Measurements from ENCODE around the gene FIG4.
"Not testable (repeated sequence)": the region's sequence is repeated elsewhere in the genome, so short reads cannot be mapped to it uniquely, and the experiment has no call there.

Gene FIG4

DNA sequence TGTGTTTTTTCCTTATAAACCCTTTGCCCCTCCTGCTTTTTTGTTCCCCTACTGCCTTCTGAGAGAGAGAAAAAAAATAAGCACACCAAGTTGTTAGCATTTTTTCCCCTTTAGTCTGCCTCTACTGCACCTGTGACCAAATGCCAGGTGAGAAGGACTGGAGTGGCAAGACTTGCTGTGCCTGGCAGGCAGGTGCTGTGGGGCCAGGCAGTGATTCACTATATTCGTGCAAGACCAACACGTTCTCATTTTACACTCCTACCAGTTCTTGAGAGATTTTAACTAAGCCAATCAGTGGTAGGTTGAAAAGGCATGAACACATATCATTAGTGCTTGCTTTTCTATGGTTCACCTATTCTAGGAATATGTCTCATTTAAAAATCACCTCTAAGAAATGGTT is 109.7 kb downstream of the FIG4 start:
- no peak for DNase-seq

DNA sequence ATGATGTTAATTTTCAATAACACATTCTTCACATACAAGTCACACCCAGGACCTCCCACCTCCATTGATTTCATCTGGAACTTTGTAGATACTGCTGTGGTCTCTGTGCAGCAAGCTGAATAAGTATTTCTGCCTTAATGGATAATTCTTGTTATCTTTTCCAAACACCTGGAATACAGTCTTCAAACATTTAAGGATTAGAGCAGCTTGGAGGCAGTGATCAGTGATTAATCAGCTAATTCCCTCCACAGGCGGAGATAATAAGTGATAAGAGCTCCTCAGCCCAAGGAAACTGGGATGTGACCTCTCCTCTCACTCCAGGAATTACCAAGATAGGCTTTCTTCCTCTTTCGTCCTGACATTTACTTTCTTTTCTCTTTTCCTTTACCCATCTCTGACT is 110.7 kb downstream of the FIG4 start:
- DNase-seq, result no peak

DNA sequence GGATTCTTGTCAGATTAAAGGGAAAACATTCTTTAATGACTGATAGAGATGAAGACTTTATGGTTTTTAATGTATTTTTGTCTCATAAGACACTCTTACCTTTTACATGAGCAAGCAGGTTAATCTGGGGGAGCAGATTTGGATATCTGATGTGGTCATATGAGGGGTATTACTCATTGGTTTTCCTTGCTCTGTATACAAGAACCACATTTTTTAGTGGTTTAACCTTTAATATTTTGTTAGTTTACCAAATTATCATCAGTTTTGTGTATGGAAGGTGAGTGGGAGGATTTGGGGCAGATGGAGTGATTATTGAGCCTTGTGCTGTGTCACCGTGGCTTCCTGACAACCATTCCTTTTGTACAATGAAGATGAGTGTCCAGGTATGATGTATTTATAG is 112.9 kb downstream of the FIG4 start:
- DNase-seq, result no peak

DNA sequence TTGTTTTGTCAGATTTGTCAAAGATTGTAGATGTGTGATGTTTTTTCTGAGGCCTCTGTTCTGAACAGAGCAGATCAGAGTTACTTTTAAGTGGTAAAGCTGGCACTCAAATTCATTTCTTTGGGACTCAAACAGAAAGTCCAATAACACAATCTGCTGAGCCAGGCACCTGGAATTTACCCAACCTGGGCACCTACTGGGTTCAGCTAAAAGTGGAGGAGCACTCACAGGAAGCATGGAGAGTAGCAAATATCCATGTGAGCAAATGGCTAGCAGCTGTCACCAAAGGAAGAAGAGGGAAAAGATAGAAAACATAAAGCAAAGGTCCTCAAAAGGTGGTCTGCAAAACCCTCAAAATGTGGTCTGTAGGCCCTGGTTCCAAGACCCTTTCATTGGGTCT is 116.8 kb downstream of the FIG4 start:
- no peak for DNase-seq

DNA sequence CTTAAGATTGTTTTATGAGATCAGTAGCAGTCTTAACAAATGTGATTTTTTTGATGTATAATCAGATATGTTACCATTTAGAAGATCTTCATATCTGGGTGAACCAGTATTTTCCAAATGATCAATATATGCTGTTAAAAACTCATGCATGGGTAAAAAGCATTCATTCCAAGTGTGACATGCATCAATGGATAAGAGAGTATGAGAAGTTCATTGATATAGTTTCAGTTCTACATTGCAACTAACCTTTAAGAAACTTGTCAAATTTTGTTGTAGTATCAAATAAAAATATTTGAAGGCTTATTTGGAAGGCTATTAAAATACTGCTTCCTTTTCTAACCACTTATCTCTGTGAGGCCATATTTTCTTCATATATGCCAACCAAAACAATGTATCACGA is 117.7 kb downstream of the FIG4 start:
- DNase-seq, result no peak

DNA sequence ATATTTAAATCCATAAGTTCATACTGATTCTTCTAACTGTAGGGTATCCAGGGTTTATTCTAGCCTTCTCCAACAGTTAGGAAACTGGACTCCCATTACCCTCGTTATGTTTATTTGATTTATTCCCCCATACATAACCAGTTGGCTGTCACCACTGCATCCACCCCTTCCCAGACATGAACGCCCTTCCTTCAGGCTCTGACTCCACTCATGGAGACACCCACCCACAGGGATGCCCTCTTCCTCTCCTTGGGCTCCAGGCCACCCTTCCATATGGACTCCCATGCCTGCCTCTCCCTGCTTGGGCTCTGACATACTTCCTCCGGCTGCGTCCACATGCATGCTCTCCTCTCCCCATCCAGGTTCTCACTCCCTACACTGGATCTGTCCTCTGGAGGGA is 124.0 kb downstream of the FIG4 start:
- DNase-seq, result no peak

DNA sequence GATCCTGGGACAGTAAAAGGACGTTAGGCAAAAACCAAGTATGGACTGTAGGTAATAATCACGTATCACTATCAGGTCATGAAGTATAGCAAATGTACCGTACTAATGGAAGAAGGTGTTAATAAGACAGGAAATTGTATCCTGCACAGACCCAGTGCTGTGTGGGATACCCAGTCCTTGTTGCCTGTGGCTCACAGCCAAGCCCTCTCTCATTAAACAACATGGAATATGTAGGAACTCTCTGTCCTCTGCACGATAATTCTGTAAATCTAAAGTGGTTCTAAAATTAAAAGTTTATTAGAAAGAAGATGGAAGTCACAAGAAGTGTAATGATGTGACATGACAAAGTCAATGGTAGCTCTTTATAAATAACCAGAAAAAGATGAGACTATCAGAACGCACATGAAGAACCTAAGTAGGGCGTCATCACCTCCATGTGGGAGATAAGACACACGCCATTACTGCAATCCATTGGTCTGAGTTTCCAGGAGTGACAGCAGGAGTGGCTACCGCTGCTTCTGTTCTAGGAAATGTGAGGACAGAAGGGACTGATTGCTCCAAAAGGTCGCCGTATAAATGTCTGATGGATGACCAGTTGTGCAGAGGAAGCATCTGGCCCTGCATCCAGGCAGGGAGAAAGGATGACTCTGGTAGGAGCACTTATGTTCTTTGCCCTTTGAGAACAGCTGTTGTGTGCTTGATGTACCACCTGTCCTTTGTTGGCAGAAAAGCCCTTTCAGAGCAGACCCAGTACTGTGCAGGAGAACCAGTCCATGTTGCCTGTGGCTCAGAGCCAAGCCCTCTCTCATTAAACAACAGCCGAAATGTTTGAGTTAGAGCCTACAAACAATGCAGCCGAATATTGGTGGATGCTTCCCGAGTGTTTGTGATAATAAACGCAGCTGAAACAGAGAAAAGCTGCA is 125.6 kb downstream of the FIG4 start:
- no peak for DNase-seq

DNA sequence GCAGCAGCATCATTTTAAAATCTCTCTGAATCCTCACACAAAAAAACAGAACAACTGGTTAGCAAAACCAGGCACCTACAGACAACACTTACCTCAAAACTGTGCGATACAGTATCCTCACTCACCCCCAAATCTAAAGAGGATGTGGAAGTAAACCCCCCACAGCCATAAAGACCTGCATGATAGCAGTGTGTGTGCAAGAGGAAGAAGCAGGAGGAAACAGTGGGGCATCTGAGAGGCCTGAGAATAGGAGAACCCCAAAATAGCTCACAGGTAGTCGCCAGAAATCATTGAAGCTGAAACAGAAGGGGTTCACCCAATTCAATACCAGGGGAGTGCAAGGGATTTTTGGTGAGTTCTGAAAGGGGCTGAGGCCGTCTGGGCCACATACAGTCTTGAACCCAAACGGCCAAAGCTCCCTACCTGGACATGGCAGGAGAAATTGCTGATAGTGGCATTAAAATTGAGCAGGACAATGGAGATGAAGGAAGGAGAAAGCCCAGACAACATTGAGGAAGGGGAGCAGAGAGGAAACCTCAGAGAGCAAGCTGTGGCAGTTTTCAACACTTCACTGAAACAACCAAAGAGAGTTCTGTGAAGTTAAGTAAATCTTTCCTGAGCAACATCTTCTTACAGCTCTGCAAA is 129.7 kb downstream of the FIG4 start:
- DNase-seq, result no peak

DNA sequence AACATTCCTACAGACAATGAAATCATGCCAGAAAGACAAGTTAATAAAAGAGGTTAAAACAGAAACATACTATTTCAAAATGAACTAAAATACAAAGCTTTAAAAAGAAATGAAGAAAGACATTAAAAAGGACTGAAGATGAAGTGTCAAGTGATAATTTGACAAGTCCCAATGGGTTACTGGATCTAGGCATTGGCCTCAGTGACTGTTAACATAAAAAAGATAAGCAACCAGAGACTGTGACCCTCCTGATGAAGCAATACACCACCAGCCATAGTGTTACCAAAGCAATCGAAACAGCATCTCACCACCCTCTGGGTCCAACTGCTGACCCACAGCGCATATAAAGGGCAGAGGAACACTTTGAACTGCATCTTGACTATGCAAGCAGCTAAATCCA is 130.3 kb downstream of the FIG4 start:
- DNase-seq, result no peak

DNA sequence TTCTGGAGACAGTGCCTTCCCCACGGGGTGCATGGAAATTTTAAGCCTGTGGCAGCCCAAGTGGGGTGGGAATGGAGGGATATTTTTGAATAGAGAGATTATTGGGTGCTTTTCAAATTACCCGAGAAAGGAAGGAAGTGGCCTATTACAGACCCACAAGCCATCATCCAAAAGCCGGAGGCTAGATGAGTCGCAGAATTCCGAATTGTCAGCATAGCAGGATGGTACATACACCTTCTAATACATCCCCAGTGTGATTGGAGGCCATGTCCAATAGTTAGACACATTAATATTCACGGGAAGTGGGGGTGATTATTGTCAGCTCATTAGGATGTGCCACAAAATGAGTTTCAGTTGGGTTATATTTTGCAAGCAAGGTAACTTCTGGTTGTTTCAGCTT is 133.0 kb downstream of the FIG4 start:
- DNase-seq, result no peak

DNA sequence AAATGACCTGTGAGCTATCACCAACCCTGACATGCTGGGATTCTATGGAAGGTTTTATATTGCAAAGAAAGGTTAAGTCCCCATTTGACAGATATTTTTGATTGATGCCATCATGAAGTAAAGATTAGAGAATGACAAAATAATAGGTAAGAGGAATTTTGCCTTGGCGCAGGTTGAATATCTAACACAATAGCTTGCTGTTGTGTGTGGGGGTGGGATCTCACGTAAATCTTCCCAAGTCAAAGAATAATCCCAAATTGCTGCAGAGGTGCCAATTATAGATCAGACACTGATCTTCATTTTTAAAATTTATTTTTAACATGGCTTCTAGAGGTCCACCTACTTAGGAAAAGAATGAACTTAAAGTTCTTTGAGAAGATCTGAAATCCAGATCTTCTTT is 135.5 kb downstream of the FIG4 start:
- no peak for DNase-seq

DNA sequence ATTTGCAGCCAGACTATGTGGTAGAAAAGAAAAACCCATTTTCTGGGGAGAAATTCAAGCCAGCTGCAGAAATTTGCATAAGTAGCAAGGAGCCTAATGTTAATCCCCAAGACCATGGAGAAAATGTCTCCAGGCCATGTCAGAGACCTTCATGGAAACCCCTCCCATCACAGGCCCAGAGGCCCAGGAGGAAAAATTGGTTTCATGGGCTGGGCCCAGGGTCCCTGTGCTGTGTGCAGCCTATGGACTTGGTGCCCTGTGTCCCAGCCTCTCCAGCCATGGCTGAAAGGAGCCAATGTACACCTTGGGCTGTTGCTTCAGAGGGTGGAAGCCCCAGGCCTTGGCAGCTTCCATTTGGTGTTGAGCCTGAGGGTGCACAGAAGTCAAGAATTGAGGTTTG is 140.3 kb downstream of the FIG4 start:
- DNase-seq, result not testable (repeated sequence)

DNA sequence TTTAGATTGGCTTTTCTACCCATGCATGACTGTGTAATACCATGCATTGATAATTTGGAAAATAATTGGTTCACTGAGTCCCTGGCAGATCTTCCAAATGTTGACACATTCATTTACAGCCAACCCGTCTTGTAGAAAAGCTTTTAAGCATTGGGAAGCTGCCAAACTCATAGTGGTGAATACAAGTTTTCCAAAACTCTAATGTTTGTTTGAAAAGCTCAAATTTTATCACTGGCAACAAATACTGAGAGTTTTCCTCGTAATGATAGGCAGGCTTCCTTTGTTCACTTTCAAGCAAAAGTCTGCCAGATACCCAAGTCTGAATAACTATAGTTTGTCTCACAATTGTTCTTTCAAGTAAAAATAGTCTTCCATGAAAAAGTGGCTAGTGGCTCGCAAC is 143.0 kb downstream of the FIG4 start:
- DNase-seq, result no peak

DNA sequence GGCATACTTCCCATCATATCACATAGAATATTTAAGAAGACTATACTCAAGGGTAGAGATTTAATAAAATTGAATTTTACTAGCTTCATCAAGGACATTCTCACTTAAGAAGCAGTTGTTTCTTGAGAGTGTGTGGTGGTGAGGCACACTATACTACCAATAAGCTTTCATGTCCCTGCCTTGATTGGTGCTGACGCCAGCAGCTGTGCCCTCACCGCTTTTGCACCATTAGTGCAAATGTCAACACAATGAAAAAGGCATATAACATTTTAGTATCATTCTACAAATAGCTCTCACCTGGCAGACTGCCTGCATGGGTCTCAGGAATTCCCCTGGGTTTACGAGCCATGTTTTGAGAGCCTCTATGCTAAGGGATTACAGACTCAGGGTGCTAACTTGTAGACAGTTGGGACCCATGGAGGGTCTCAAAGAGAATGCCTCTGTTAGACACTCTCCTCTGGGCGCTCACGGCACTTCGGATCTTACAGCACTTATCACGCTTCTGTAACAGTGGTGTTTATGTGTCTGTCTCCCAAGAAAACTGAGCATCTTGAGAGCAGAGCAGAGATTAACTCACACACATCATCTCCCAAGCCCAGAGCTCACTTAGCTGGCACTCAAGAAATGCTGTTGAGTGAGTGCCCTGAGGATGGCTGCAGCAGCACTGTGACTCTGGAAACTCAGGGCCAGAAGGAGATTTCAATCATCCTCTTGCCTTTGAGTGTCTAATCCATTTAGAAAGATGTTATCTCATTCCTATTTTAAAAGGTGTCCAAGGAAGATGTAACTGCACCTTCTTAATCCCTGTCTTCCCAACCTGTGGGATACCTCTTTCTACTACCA is 143.7 kb downstream of the FIG4 start:
- DNase-seq, result no peak

DNA sequence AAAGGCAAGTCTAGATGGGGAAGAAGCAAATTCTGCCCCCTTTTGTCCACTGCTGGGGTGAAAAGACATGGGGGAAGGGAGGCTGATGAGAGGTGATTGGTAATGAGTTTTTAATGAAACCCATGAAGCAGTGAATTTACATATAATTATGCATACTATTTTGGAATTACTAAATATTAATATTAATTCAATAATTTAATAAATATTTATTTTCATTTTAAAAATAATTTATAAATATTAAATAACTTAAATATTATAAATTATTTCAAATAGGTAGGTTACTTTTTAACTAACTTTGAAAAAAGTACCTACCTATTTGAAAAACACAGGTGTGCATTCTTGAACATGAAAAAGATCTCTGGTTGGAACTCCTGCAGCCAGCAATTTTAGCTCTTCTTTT is 148.9 kb downstream of the FIG4 start:
- DNase-seq, result no peak

DNA sequence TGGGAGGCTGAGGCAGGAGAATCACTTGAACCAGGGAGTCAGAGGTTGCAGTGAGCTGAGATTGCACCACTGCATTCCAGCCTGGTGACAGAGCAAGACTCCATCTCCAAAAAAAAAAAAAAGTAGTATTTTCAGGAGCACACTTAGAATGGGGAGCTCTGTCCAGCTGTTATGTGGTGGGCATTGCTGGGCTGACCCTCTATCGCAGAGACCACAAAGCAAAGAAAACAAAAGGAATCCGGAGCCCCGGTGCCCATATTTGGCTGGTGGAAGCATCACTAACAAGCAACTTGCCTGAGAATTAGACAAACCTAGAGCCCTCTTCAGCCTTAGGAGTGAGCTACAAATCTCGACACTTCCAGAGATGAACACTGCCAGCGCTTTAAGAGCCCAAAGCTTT is 149.7 kb downstream of the FIG4 start:
- DNase-seq, result no peak

DNA sequence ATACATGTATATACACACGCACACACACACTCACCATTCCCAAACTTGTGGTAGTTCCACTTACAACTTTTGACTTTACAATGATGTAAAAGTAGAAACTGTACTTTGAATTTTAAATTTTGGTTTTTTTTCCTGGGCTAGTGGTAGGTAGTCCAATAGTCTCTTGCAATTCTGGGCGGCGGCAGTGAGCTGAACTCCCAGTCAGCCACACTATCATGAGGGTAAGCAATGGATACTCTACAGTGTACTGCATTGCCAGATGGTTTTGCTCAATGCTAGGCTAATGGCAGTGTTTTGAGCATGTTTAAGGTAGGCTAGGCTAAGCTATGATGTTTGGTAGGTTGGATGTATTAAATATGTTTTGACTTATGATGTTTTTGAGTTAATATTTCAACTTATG is 150.8 kb downstream of the FIG4 start:
- no peak for DNase-seq

DNA sequence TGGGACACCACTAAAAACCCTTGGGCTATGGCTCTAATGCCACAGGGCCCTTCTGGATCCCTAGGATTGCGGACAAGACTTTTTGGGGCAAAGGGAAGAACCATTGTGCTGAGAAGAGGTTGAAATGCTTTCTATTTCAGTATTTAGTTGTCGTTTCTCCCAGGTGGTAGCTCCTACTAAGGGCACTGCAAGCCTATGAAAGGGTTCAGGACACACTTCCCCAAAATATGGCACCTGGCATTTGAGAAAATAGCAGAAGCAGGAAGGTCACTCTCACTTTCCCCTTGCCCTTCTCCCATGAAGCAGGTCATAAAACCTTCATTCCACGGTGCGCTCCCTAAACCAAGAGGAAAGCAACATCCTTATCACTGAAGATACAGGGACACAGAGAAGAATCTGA is 161.6 kb downstream of the FIG4 start:
- no peak for DNase-seq

DNA sequence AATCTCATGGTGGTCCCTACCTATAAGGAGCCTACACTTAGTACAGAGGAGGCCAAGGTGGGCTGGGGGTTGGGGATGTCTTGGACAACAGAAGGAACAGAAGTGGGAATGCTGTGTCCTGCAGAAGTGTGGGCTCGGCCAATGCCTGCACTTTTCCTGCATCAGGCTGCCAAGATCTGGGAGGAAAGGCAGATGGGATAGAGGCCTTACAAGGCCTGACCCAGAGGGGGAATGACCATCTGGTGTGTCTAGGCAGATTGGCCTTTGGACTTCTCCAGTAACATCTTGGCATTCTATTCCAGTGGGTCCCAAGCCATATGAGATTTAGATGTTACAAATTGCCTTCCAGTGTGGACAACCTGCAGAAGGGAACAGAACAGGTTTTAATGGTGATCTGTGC is 162.3 kb downstream of the FIG4 start:
- no peak for DNase-seq

DNA sequence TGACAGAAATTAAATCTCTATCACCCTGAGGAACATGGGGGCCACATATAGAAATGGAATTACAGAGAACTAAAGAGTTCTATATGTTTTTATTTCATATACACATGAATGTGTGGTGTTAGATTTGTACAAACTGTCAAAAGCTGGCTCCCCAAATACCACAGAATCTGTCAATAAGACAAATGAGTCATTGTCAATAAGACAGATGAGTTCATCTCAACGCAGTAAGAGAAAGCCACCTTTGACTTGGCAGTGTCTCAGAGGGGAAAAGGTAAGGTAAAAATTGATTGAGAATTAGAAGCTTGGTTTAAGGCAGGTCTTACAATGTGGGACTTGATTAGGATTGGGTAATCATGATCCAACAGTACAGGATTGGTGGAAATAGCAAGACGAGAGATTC is 162.9 kb downstream of the FIG4 start:
- DNase-seq, result no peak

DNA sequence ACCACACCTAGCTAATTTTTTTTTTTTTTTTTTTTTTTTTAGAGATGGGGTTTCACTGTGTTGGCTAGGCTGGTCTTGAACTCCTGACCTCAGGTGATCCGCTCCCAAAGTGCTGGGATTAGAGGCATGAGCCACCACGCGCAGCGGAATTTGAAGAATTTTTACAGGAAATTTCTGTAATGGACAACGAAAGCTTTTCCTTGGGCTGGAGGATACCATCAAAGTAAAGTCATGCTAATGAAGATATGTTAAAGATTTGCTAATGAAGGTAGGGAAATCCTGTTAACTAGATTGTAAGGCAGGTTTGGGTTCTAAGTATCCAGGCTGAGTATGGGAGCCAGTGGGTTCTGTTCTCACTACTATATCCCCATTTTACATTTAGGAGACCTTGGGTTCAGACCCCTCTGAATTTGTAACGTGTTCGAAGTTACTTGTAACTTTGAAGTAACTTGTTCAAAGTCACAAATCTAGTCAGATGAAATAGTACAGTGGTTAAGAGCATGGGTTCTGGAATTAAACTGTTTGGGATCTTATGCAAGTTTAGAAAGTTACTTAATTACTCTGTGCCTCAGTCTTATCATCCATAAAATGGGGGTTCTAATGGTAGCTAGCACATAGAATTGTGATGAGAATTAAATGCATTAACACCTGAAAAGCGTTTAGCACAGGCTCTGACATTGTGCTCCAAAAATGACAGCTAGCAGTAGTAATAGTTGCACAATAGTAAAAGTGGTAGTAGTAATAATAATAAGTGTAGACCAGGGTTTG is 163.6 kb downstream of the FIG4 start:
- no peak for DNase-seq

DNA sequence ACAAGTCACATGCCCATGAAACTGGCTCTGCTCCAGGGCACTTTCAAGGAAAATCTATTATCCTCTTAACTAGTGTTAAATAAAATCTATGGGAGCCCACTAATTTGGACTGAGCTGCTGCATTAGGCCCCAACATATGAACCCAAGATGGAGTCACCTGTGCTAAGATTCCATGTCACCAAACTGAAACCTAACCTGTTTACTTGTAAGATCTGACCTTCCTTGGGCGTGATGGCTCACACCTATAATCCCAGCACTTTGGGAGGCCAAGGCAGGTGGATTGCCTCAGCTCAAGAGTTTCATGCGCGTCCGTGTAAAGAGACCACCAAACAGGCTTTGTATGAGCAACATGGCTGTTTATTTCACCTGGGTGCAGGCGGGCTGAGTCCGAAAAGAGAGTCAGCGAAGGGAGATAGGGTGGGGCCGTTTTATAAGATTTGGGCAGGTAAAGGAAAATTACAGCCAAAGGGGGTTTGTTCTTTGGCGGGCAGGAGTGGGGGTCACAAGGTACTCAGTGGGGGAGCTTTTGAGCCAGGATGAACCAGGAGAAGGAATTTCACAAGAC is 164.5 kb downstream of the FIG4 start:
- not testable (repeated sequence) for DNase-seq

DNA sequence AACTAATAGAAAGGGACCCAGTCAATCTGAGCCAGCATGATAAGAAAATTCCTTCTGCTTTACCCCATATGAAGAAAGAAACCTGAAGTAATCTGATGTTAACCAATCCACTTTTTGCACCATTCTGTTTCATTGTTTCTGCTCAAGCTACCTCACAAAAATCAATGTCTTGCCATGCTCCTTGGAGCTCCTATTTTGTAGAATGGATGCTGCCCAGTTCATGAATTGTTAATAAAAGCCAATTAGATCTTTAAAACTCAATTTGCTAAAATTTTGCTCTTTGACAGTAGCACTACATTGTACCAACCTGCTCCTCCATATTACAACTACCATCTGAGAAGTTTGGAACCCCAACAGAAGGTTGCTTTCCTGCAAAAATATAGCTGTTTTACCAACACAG is 170.8 kb downstream of the FIG4 start:
- DNase-seq, result no peak
